Right lobe of liver (tissue), 6 donors: ENCODE data around the gene LILRB1. TPM values are rescaled to one million over a fixed set of nuclear protein-coding genes. Genes with fewer than 3 reads are reported as not detected.
A peak's percentile ranks its signal among the peaks of the same experiment; 100 is the strongest.
"Not testable (repeated sequence)": the region's sequence is repeated elsewhere in the genome, so short reads cannot be mapped to it uniquely, and the experiment has no call there.

ENCODE experiments used
- ATAC-seq, 4 donors: fragments of 200-7000 bp; cut with Tn5 transposase; one replicate each; pipeline ENCODE4 v1.9.1; 2020; ENCODE audit warnings: mild to moderate bottlenecking in 4 of 4, moderate library complexity in 4 of 4
- DNase-seq, 3 donors: peaks; one replicate each; pipeline ENCODE4 v3.0.0-alpha.2; 2020
- H3K27ac ChIP-seq, 3 donors: fragments of 200-600 bp; one replicate each; pipeline ENCODE4 v1.8.0; 2022
- H3K27me3 ChIP-seq, 2 donors: fragments of 200-600 bp; one replicate each; pipeline ENCODE4 v1.8.0; 2022
- H3K36me3 ChIP-seq, 4 donors: fragments of 200-600 bp; sonication (generic) in 1 of 4; one replicate each; pipeline versions ENCODE4 v1.5.1 to v1.8.0; 2017 to 2022; ENCODE audit warnings: control low read depth in 1 of 4
- H3K4me1 ChIP-seq, 4 donors: fragments of 200-600 bp; sonication (generic) in 1 of 4; one replicate each; pipeline versions ENCODE4 v1.5.1 to v1.8.0; 2017 to 2022; ENCODE audit warnings: control low read depth in 1 of 4
- H3K4me3 ChIP-seq, 3 donors: fragments of 200-600 bp; one replicate each; pipeline ENCODE4 v1.8.0; 2022
- H3K9me3 ChIP-seq, 4 donors: fragments of 200-600 bp; sonication (generic) in 1 of 4; one replicate each; pipeline versions ENCODE4 v1.5.1 to v1.8.0; 2017 to 2022; ENCODE audit warnings: control low read depth in 1 of 4
- POLR2A ChIP-seq: fragments of 450-650 bp; IDR thresholded peaks from one replicate; pipeline ENCODE4 v1.6.1; 2017; ENCODE audit warnings: antibody characterized with exemption, mild to moderate bottlenecking
- WGBS: methylation state at CpG from one replicate; pipeline ENCODE4 v1.1.6; 2018; ENCODE audit warnings: low coverage, low lambda C conversion rate; ENCODE audit not compliant: insufficient coverage; ENCODE audit errors: missing lambda C conversion rate; 5-methylcytosine and 5-hydroxymethylcytosine counted together
- intact Hi-C, 2 donors: fragments of 100-400 bp; cut with DNase I; formaldehyde crosslinking; loops; one replicate each; pipeline versions ENCODE4 v1.11.2 to v1.14.1; 2022
- total RNA-seq, 6 experiments: library from RNA; depleted of rRNA in 2 of 6; stranded (reverse); fragments of >200 nt in 2 of 6; fragmentation: NEBNext Ultra II Directional in 3 of 6; extraction: Animal tissue kit (Norgen Biotek cat#: 25700) in 3 of 6; gene quantifications; one replicate each; pipeline versions ENCODE4 v1.1.0 to v1.2.4, GENCODE V29; 2016 to 2023
- TF ChIP-seq, protein P1 (sequence below), 4 donors: fragments of 200-600 bp in 3 of 4; fragments of 450-650 bp in 1 of 4; IDR thresholded peaks; one replicate each; pipeline versions ENCODE4 v1.5.1 to v1.8.0; 2016 to 2022; ENCODE audit warnings: antibody characterized with exemption in 4 of 4, mild to moderate bottlenecking in 2 of 4
- donor health status: DM: no; HTN: yes; CAD: no.
- donor health status: DM: no; HTN: no; CAD: no.
- donor health status: DM: no; HTN: no; CAD: no.
- donor health status: DM: no; HTN: yes; CAD: no.
- donor health status: DM: no; HTN: yes; CAD: no.

The LILRB1 gene
- total RNA-seq, 6 experiments from 2014 or later = 1.7 to 21.9 (median 4.1) TPM

DNA sequence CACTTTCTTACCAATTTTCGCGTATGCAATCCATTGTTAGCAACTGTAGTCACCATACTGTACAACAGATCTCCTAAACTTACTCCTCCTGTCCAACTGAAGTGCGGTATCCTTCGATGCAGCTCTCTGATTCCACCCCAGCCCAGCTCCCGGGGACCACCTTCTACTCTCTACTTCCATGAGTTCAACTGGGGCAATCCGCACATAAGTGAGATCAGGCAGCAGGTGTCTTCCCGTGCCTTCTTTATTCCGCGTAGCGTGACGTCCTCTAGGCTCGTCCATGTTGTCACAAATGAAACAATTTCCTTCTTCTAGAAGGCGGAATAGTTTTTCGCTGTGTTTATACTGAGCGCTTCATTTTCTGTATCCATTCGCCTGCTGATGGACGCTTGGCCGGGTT, 8.4 kb downstream of the LILRB1 start:
- no peaks in the 10 kb centered on the region for H3K36me3 ChIP-seq
- no peak overlapping the region for H3K27ac ChIP-seq
- intact Hi-C loops = no loop called here
- 86% methylated on average over 16 of the region's 18 CpGs for WGBS
- ATAC-seq (no peak), DNase-seq (no peak)
- H3K9me3 ChIP-seq = no peaks in the 10 kb centered on the region
- no peaks in the 10 kb centered on the region for H3K27me3 ChIP-seq
- no peak overlapping the region for H3K4me3 ChIP-seq
- H3K4me1 ChIP-seq = no peaks in the 10 kb centered on the region
- TF ChIP-seq, protein P1, sequence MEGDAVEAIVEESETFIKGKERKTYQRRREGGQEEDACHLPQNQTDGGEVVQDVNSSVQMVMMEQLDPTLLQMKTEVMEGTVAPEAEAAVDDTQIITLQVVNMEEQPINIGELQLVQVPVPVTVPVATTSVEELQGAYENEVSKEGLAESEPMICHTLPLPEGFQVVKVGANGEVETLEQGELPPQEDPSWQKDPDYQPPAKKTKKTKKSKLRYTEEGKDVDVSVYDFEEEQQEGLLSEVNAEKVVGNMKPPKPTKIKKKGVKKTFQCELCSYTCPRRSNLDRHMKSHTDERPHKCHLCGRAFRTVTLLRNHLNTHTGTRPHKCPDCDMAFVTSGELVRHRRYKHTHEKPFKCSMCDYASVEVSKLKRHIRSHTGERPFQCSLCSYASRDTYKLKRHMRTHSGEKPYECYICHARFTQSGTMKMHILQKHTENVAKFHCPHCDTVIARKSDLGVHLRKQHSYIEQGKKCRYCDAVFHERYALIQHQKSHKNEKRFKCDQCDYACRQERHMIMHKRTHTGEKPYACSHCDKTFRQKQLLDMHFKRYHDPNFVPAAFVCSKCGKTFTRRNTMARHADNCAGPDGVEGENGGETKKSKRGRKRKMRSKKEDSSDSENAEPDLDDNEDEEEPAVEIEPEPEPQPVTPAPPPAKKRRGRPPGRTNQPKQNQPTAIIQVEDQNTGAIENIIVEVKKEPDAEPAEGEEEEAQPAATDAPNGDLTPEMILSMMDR (IDR thresholded peaks at IDR 0.05) = no peak
- TF ChIP-seq POLR2A = no peak

- intact Hi-C loops, H3K9me3 ChIP-seq, H3K4me1 ChIP-seq, H3K4me3 ChIP-seq, H3K27ac ChIP-seq, DNase-seq, H3K36me3 ChIP-seq, H3K27me3 ChIP-seq: not testable (repeated sequence)
- 34% methylated on average over 4 of the region's 5 CpGs for WGBS
- peak; percentile 21 to 65 (median 44) for ATAC-seq
Observed at GRCh38 chr19:54642953-54643352, 12.7 kb downstream of the LILRB1 start.

GRCh38 chr19:54643583-54643982, 13.3 kb downstream of the LILRB1 start:
- H3K27ac ChIP-seq, H3K27me3 ChIP-seq, H3K36me3 ChIP-seq, intact Hi-C loops, DNase-seq, H3K9me3 ChIP-seq, H3K4me3 ChIP-seq, H3K4me1 ChIP-seq: not testable (repeated sequence)
- WGBS = 37% methylated on average over 4 of the region's 6 CpGs
- ATAC-seq = peak; percentile 12 to 67 (median 55)

DNA sequence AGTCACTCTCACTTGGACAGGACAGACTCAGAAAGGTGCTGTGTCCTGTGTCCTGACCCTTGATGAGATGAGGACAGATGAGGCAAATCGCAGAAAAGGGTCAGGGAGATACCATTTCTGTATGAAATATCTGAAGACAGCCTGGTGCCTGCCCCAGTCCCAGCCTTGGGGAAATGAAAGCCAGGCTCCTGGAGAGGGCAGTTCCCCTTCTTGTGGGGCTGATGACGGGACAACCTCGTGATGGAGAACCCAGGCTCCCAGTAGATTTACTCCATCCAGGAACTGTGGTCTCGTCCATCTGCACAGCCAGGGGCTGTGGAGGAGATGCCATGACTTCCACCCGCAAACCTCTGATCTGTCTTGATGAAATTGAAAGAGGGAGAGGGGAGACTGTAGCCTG, 13.8 kb downstream of the LILRB1 start:
- no peaks in the 10 kb centered on the region for H3K4me1 ChIP-seq
- no peak overlapping the region for H3K4me3 ChIP-seq
- WGBS = 32% methylated on average over 3 of the region's 5 CpGs
- no peak for DNase-seq
- TF ChIP-seq, protein P1 (IDR thresholded peaks at IDR 0.05) = no peak
- TF ChIP-seq POLR2A = no peak
- no peaks in the 10 kb centered on the region for H3K27me3 ChIP-seq
- intact Hi-C loops = no loop called here
- H3K36me3 ChIP-seq = no peaks in the 10 kb centered on the region
- ATAC-seq = peak; percentile 54 to 78 (median 72)
- H3K9me3 ChIP-seq = no peaks in the 10 kb centered on the region
- H3K27ac ChIP-seq = no peak overlapping the region

DNA sequence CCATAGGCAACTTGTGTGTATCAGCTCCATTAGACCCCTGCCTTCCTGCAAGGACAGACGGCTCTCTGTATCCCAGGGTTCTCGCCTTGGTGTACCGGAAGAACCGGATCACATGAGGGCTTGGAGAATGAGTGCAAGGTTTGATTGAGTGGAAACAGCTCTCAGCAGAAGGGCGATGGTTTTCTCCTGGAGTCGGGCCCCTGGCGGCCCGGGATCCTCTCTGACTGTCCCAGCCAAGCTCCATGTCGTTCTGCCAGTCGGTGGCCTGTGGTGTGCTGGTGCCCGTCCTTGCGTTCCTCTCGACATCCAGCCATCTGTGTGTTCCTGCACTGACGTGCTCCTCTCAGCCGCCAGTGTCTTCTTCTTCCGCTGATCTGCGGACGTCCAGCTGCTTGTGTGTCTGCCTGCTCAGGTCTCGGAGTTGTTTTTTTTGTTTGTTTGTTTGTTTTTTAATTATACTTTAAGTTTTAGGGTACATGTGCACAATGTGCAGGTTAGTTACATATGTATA, 16.1 kb downstream of the LILRB1 start:
- Histone ChIP-seq H3K27me3 (no peaks in the 10 kb centered on the region), H3K27ac (no peak overlapping the region), H3K4me3 (no peak overlapping the region), H3K4me1 (no peaks in the 10 kb centered on the region), H3K36me3 (no peaks in the 10 kb centered on the region), H3K9me3 (no peaks in the 10 kb centered on the region)
- 72% methylated on average over 11 of the region's 19 CpGs for WGBS
- no peak for DNase-seq
- intact Hi-C loops = no loop called here
- no peak for TF ChIP-seq POLR2A
- ATAC-seq = no peak

DNA sequence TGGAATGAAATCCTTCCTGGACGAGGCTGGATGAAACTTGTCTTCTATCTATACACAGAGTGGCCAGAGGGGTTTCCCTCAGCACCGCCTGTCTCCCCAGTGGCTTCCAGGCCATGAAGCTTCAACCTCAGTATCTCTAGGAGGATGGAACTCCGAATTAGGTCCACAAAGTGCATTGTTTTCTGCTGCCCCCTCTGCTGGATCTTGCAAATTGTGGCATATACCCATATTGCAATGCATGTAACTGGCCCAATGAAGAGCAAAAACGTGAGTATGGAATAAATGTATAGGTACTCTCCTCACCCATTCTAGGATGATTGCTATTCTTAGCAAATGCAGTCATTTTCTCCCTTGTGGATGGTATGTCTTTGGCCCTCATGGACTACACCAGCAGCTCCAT, 17.8 kb downstream of the LILRB1 start:
- 49% methylated on average over 4 of the region's 4 CpGs for WGBS
- ATAC-seq (no peak), DNase-seq (no peak)
- no peak overlapping the region for H3K4me3 ChIP-seq
- H3K4me1 ChIP-seq = no peaks in the 10 kb centered on the region
- H3K9me3 ChIP-seq = no peaks in the 10 kb centered on the region
- H3K27me3 ChIP-seq = no peaks in the 10 kb centered on the region
- intact Hi-C loops = no loop called here
- H3K27ac ChIP-seq = no peak overlapping the region
- TF ChIP-seq, protein P1 (IDR thresholded peaks at IDR 0.05) = no peak
- no peaks in the 10 kb centered on the region for H3K36me3 ChIP-seq
